IMR-90 (cell line): Measurements from ENCODE around the gene IL18R1. TPM values are rescaled to one million over a fixed set of nuclear protein-coding genes. Genes with fewer than 3 reads are reported as not detected.

Experiments used
- ATAC-seq: fragments of 200-7000 bp; cut with Tn5 transposase; 2 replicates; pipeline ENCODE4 v1.9.1; 2020; ENCODE audit warnings: low read depth, mild to moderate bottlenecking, moderate library complexity
- BruUV-seq: library from RNA; stranded (reverse); fragments of 400-500 nt; replicated peaks from 2 replicates; lab custom pipeline; 2021; lab: Mats Ljungman, UMichigan
- CTCF ChIA-PET: fragments of 300-600 bp; formaldehyde crosslinking; extraction: SDS; loops from one replicate; lab custom pipeline; 2021; ENCODE audit warnings: antibody characterized with exemption; lab: Yijun Ruan, JAX
- POLR2A ChIA-PET: fragments of 300-600 bp; sonication (Branson Sonifier 250); formaldehyde crosslinking; loops from one replicate; lab custom pipeline; 2022; ENCODE audit warnings: antibody characterized with exemption; ENCODE audit not compliant: unreplicated experiment; lab: Charles Lee
- DNase-seq: peaks from one replicate; pipeline ENCODE4 v3.0.0; 2013
- H2AFZ ChIP-seq: replicated peaks from 2 replicates; pipeline ENCODE3; 2013; ENCODE audit warnings: low read length, mild to moderate bottlenecking; ENCODE audit not compliant: poor library complexity
- H2AK5ac ChIP-seq: 2 replicates; pipeline ENCODE4 v1.6.1; 2013; ENCODE audit warnings: low read depth, low read length, inconsistent platforms
- H2AK9ac ChIP-seq: replicated peaks from 2 replicates; pipeline ENCODE3; 2013; ENCODE audit warnings: mild to moderate bottlenecking, low read depth, low read length, moderate library complexity; ENCODE audit not compliant: poor library complexity
- H2BK120ac ChIP-seq: 2 replicates; pipeline ENCODE4 v1.6.1; 2013; ENCODE audit warnings: low read depth, low read length, inconsistent platforms
- H2BK15ac ChIP-seq: 3 replicates; pipeline ENCODE4 v1.6.1; 2013; ENCODE audit warnings: low read depth, low read length, inconsistent platforms
- H2BK20ac ChIP-seq: 2 replicates; pipeline ENCODE4 v1.6.1; 2013; ENCODE audit warnings: low read depth, mild to moderate bottlenecking, inconsistent platforms, low read length, moderate library complexity
- H2BK5ac ChIP-seq: 2 replicates; pipeline ENCODE4 v1.6.1; 2013; ENCODE audit warnings: mild to moderate bottlenecking, low read depth, low read length, inconsistent platforms; ENCODE audit not compliant: poor library complexity, severe bottlenecking
- H3K14ac ChIP-seq: replicated peaks from 2 replicates; pipeline ENCODE4 v1.6.1; 2013; ENCODE audit warnings: low read depth, low read length, inconsistent platforms
- H3K18ac ChIP-seq: 2 replicates; pipeline ENCODE4 v1.6.1; 2013; ENCODE audit warnings: low read depth, low read length, control low read depth
- H3K23ac ChIP-seq: 2 replicates; pipeline ENCODE4 v1.6.1; 2013; ENCODE audit warnings: low read depth, low read length, inconsistent platforms
- H3K27ac ChIP-seq: 2 replicates; pipeline ENCODE4 v1.5.1; 2013; ENCODE audit warnings: mild to moderate bottlenecking, control low read depth, low read length; ENCODE audit not compliant: insufficient read depth
- H3K27me3 ChIP-seq: 2 replicates; pipeline ENCODE4 v1.6.1; 2013; ENCODE audit warnings: low read length; ENCODE audit not compliant: control insufficient read depth, insufficient read depth
- H3K36me3 ChIP-seq: 2 replicates; pipeline ENCODE4 v1.6.1; 2013; ENCODE audit warnings: low read length, mixed read lengths; ENCODE audit not compliant: control insufficient read depth, insufficient read depth
- H3K4ac ChIP-seq: 2 replicates; pipeline ENCODE4 v1.6.1; 2013; ENCODE audit warnings: low read depth, low read length, inconsistent platforms
- H3K4me1 ChIP-seq: 2 replicates; pipeline ENCODE4 v1.6.1; 2013; ENCODE audit warnings: low read length, mixed read lengths; ENCODE audit not compliant: control insufficient read depth, insufficient read depth
- H3K4me2 ChIP-seq: 2 replicates; pipeline ENCODE4 v1.6.1; 2013; ENCODE audit warnings: low read depth, mild to moderate bottlenecking, control low read depth, low read length, moderate library complexity
- H3K4me3 ChIP-seq: 2 replicates; pipeline ENCODE4 v1.5.1; 2013; ENCODE audit warnings: low read depth, mild to moderate bottlenecking, control low read depth, low read length, moderate library complexity; ENCODE audit not compliant: insufficient read depth
- H3K56ac ChIP-seq: 2 replicates; pipeline ENCODE4 v1.6.1; 2013; ENCODE audit warnings: low read length, inconsistent platforms; ENCODE audit not compliant: insufficient read depth; ENCODE audit errors: extremely low read depth
- H3K79me1 ChIP-seq, 2 experiments: 2 replicates each; pipeline ENCODE4 v1.6.1; 2013; ENCODE audit warnings: low read length in 2 of 2, inconsistent platforms in 1 of 2, low read depth in 1 of 2
- H3K9ac ChIP-seq: 2 replicates; pipeline ENCODE4 v1.6.1; 2013; ENCODE audit warnings: low read depth, low read length, control low read depth
- H3K9me1 ChIP-seq: 2 replicates; pipeline ENCODE4 v1.6.1; 2013; ENCODE audit warnings: low read length, inconsistent platforms; ENCODE audit not compliant: insufficient read depth
- H3K9me3 ChIP-seq: 2 replicates; pipeline ENCODE4 v1.6.1; 2013; ENCODE audit warnings: low read length; ENCODE audit not compliant: control insufficient read depth, insufficient read depth
- H4K20me1 ChIP-seq: 2 replicates; pipeline ENCODE4 v1.6.1; 2013; ENCODE audit warnings: low read length, inconsistent platforms; ENCODE audit not compliant: insufficient read depth
- H4K5ac ChIP-seq: 2 replicates; pipeline ENCODE4 v1.6.1; 2013; ENCODE audit warnings: mild to moderate bottlenecking, low read depth, low read length, control low read depth
- H4K8ac ChIP-seq, 2 experiments: 2 replicates each; pipeline ENCODE4 v1.6.1; 2013; ENCODE audit warnings: low read depth in 2 of 2, low read length in 2 of 2, control low read depth in 1 of 2, inconsistent platforms in 1 of 2
- H4K91ac ChIP-seq: 2 replicates; pipeline ENCODE4 v1.6.1; 2013; ENCODE audit warnings: low read depth, low read length, inconsistent platforms; ENCODE audit not compliant: insufficient read depth
- ELK1 ChIP-seq: fragments of 150-350 bp; IDR thresholded peaks from 2 replicates; pipeline ENCODE4 v1.6.1; 2016; ENCODE audit warnings: low read depth, mild to moderate bottlenecking, low read length, moderate library complexity, borderline replicate concordance
- MAFK ChIP-seq: IDR thresholded peaks from 2 replicates; pipeline ENCODE4 v1.6.1; 2012; ENCODE audit warnings: low read depth, low read length, improper control_type of control experiment
- WGBS, 2 experiments: methylation state at CpG; one replicate each; pipeline versions ENCODE4 v1.1.5 to v1.1.7; 2013; ENCODE audit warnings: missing lambda C conversion rate in 2 of 2; ENCODE audit not compliant: insufficient read length in 1 of 2; ENCODE audit errors: extremely low coverage in 2 of 2; 5-methylcytosine and 5-hydroxymethylcytosine counted together
- dilution Hi-C: fragments of 300-500 bp; cut with HindIII; formaldehyde crosslinking; loops from one replicate; pipeline ENCODE4 v1.14.3; 2018; ENCODE audit warnings: low sequenced_read_pairs; ENCODE audit not compliant: unreplicated experiment
- in situ Hi-C: fragments of 300-500 bp; cut with MboI; formaldehyde crosslinking; loops from 3 replicates; pipeline ENCODE4 v1.14.3; 2019; ENCODE audit warnings: low sequenced_read_pairs, inconsistent platforms, mixed read lengths
- intact Hi-C: fragments of 100-400 bp; cut with micrococcal nuclease; formaldehyde crosslinking; loops from 2 replicates; pipeline ENCODE4 v1.10.0; 2022
- polyA plus RNA-seq, 3 experiments: library from polyadenylated mRNA; depleted of rRNA; stranded (reverse); fragments of >200 nt; gene quantifications; 2 replicates each; pipeline ENCODE4 v1.2.3, GENCODE V29; 2012; ENCODE audit warnings: low replicate concordance in 1 of 3
- total RNA-seq: library from RNA; depleted of rRNA; stranded (reverse); fragments of >200 nt; gene quantifications from 2 replicates; pipeline ENCODE4 v1.2.3, GENCODE V29; 2012

IL18R1 gene
- total and polyA plus RNA-seq, 2 of the 4 experiments (the other 2 are of a cell fraction) = 0.18 to 0.24 TPM

- no TSS peak for BruUV-seq
- Histone ChIP-seq H2BK5ac (no peak overlapping the region), H3K56ac (no peak overlapping the region), H3K9me3 (no peaks in the 10 kb centered on the region), H3K79me1 (no peaks in the 10 kb centered on the region), H3K9ac (no peak overlapping the region), H3K23ac (no peak overlapping the region), H4K8ac (no peak overlapping the region), H2AFZ (no peak overlapping the region), H2AK9ac (no peak overlapping the region), H3K36me3 (no peaks in the 10 kb centered on the region), H3K27me3 (no peaks in the 10 kb centered on the region; the same call in 1 of the 2 replicates), H3K4me3 (no peak overlapping the region), H2BK20ac (no peak overlapping the region), H3K4me2 (no peak overlapping the region), H3K4ac (no peak overlapping the region), H4K20me1 (no peaks in the 10 kb centered on the region), H3K14ac (no peak overlapping the region), H4K91ac (no peak overlapping the region), H4K5ac (no peak overlapping the region), H3K18ac (no peak overlapping the region), H3K9me1 (no peaks in the 10 kb centered on the region), H3K4me1 (0 out of 2 replicates have a peak, but pooled peaks cover 2% of the 10 kb centered on the region), H2AK5ac (no peak overlapping the region), H2BK15ac (no peak overlapping the region), H2BK120ac (no peak overlapping the region), H3K27ac (no peak overlapping the region)
- WGBS, 2 experiments = 64% methylated on average over 2 of the region's 6 CpGs; no CpG with 5 or more reads in 1 of the 2 experiments
- peak; percentile 90 for ATAC-seq
- ChIA-PET POLR2A (no interaction called here), CTCF (interaction anchor here (1.0 kb wide), 1 partner anchor 19 kb away, joined by 3 read pairs; no protein-coding TSS in a partner anchor)
- dilution Hi-C loops = no loop called here
- in situ Hi-C loops = no loop called here
- TF ChIP-seq MAFK (peak; percentile 94), ELK1 (no peak)
- peak; percentile 74 for DNase-seq
- intact Hi-C loops = no loop called here
These were observed 83.6 kb downstream of the IL18R1 start for GRCh38 chr2:102439065-102439695.
